ENCODE data around the gene LAS1L. TPM values are rescaled to one million over a fixed set of nuclear protein-coding genes. Genes with fewer than 3 reads are reported as not detected.

Gene LAS1L
- total and polyA plus RNA-seq, 4 donors: 8.4 to 15.6 (median 13.9) TPM

GRCh38 chrX:65545456-65545855 lies 10.9 kb upstream of the LAS1L start:
- DNase-seq (ENCODE audit: low spot score): no peak
- Histone ChIP-seq H3K27me3 (ENCODE audit: control insufficient read depth in 4 of 4, insufficient read depth in 4 of 4, low read length in 3 of 4) (no peaks in the 10 kb centered on the region), H3K4me3 (ENCODE audit: low read depth in 1 of 3, low read length in 3 of 3) (no peak overlapping the region), H3K4me1 (ENCODE audit: control insufficient read depth in 4 of 4, insufficient read depth in 4 of 4, low read length in 3 of 4) (no peaks in the 10 kb centered on the region), H3K9ac (ENCODE audit: low read depth in 1 of 2, low read length in 2 of 2) (no peak overlapping the region), H3K36me3 (ENCODE audit: control insufficient read depth in 4 of 4, insufficient read depth in 3 of 4, low read depth in 1 of 4, low read length in 3 of 4) (no peaks in the 10 kb centered on the region), H3K27ac (ENCODE audit: low read depth in 1 of 2, low read length in 2 of 2) (no peak overlapping the region), H3K9me3 (ENCODE audit: control insufficient read depth in 4 of 4, low read length in 3 of 4) (no peaks in the 10 kb centered on the region)
- WGBS: 72% methylated on average over 1 of the region's 1 CpG
- TF ChIP-seq EGR1 (IDR thresholded peaks at IDR 0.05; ENCODE audit: low read depth in 2 of 2) (no peak), ATF3 (IDR thresholded peaks at IDR 0.05) (no peak), SP1 (IDR thresholded peaks at IDR 0.05) (no peak), YY1 (IDR thresholded peaks at IDR 0.05) (no peak), TAF1 (conservative IDR thresholded peaks at IDR 0.05) (no peak), HNF4G (IDR thresholded peaks at IDR 0.05) (no peak), REST (IDR thresholded peaks at IDR 0.05) (no peak), ZBTB33 (IDR thresholded peaks at IDR 0.05) (no peak)

GRCh38 chrX:65537229-65537628 lies 2.6 kb upstream of the LAS1L start:
- no peak for TF ChIP-seq HNF4A (conservative IDR thresholded peaks at IDR 0.05)
- no peak for TF ChIP-seq ATF3 (IDR thresholded peaks at IDR 0.05)
- TF ChIP-seq EGR1 (IDR thresholded peaks at IDR 0.05; ENCODE audit: low read depth in 2 of 2): no peak
- TF ChIP-seq GABPA (IDR thresholded peaks at IDR 0.05 in 1 of 2, conservative IDR thresholded peaks at IDR 0.05 in 1 of 2): no peak
- TF ChIP-seq ZBTB33 (IDR thresholded peaks at IDR 0.05): no peak
- Histone ChIP-seq H3K9me3 (ENCODE audit: control insufficient read depth in 4 of 4, low read length in 3 of 4) (no peaks in the 10 kb centered on the region), H3K4me3 (ENCODE audit: low read depth in 1 of 3, low read length in 3 of 3) (no peak overlapping the region), H3K27me3 (ENCODE audit: control insufficient read depth in 4 of 4, insufficient read depth in 4 of 4, low read length in 3 of 4) (no peaks in the 10 kb centered on the region), H3K9ac (ENCODE audit: low read depth in 1 of 2, low read length in 2 of 2) (no peak overlapping the region), H3K4me1 (ENCODE audit: control insufficient read depth in 4 of 4, insufficient read depth in 4 of 4, low read length in 3 of 4) (peaks cover 1 to 15% (median 12%) of the 10 kb centered on the region in 4 donors), H3K27ac (ENCODE audit: low read depth in 1 of 2, low read length in 2 of 2) (no peak overlapping the region), H3K36me3 (ENCODE audit: control insufficient read depth in 4 of 4, insufficient read depth in 3 of 4, low read depth in 1 of 4, low read length in 3 of 4) (peaks cover 0 to under 1% (median under 1%) of the 10 kb centered on the region in 4 donors)
- no peak for DNase-seq (ENCODE audit: low spot score)
- WGBS: 52% methylated on average over 3 of the region's 3 CpGs
